LNCaP clone FGC (cell line): ENCODE data around the gene ACOT8.
A peak's percentile ranks its signal among the peaks of the same experiment; 100 is the strongest.

Experiments used
- DNase-seq: peaks from one replicate; pipeline ENCODE4 v3.0.0-alpha.2; 2011; ENCODE audit warnings: low read depth
- H3K4me3 ChIP-seq: 2 replicates; pipeline ENCODE4 v1.5.1; 2011; ENCODE audit warnings: mild to moderate bottlenecking, low read depth, low read length, control low read depth
- CTCF ChIP-seq: IDR thresholded peaks from 2 replicates; pipeline ENCODE4 v1.5.1; 2012; ENCODE audit warnings: mild to moderate bottlenecking; ENCODE audit not compliant: control insufficient read depth, insufficient read depth; ENCODE audit errors: extremely low read depth

The ACOT8 gene

GRCh38 chr20:45892049-45892825, 35.0 kb upstream of the ACOT8 start:
- H3K4me3 ChIP-seq: peak overlapping the region; percentile 96
- no peak for DNase-seq
- TF ChIP-seq CTCF: peak; percentile 34

- TF ChIP-seq CTCF: no peak
- peak; percentile 73 for DNase-seq
- peak within 1 kb of the TSS; percentile 96 for H3K4me3 ChIP-seq
Observed at GRCh38 chr20:45890985-45891983, 34.1 kb upstream of the ACOT8 start, which contains the start of the genes CTSA and NEURL2. CTSA (plus strand) TSS chr20:45891335; CDS start chr20:45891569, 234 bp downstream. NEURL2 (minus strand) TSS chr20:45891208; CDS start chr20:45890991, 217 bp downstream.

GRCh38 chr20:45890077-45890984, 33.1 kb upstream of the ACOT8 start:
- DNase-seq: no peak
- no peak for TF ChIP-seq CTCF
- H3K4me3 ChIP-seq: peak overlapping the region; percentile 96

GRCh38 chr20:45888681-45889080, 31.5 kb upstream of the ACOT8 start:
- TF ChIP-seq CTCF: no peak
- no peak for DNase-seq
- H3K4me3 ChIP-seq: no peak overlapping the region

- no peak for TF ChIP-seq CTCF
- DNase-seq: no peak
- no peak within 1 kb of the TSS for H3K4me3 ChIP-seq
Observed at GRCh38 chr20:45887346-45887715, 30.1 kb upstream of the ACOT8 start, which contains the start of gene SPATA25. SPATA25 (minus strand) TSS chr20:45887622; CDS start chr20:45887590, 32 bp downstream.
